Fibroblast of skin of back (primary cell): ENCODE results near the gene TBATA.
"Not testable (repeated sequence)": the region's sequence is repeated elsewhere in the genome, so short reads cannot be mapped to it uniquely, and the experiment has no call there.

Experiments used
- DNase-seq: peaks from one replicate; pipeline ENCODE4 v3.0.0-alpha.2; 2013

Gene TBATA

GRCh38 chr10:70778267-70778924, 6.8 kb downstream of the TBATA start:
- no peak for DNase-seq

- DNase-seq = no peak
Measured at GRCh38 chr10:70777063-70777875, 7.9 kb downstream of the TBATA start.

- no peak for DNase-seq
Measured at GRCh38 chr10:70776455-70777005, 8.6 kb downstream of the TBATA start.

- DNase-seq = no peak
Measured at GRCh38 chr10:70775679-70776454, 9.3 kb downstream of the TBATA start.

GRCh38 chr10:70774810-70775678, 10.1 kb downstream of the TBATA start:
- no peak for DNase-seq

- DNase-seq = no peak
Measured at GRCh38 chr10:70773965-70774809, 11.0 kb downstream of the TBATA start.

GRCh38 chr10:70773461-70773860, 11.7 kb downstream of the TBATA start:
- no peak for DNase-seq

GRCh38 chr10:70772627-70773026, 12.6 kb downstream of the TBATA start:
- no peak for DNase-seq

GRCh38 chr10:70771311-70772194, 13.6 kb downstream of the TBATA start:
- DNase-seq = no peak

GRCh38 chr10:70770516-70770915, 14.7 kb downstream of the TBATA start:
- DNase-seq = not testable (repeated sequence)

- no peak for DNase-seq
Measured at GRCh38 chr10:70770001-70770400, 15.2 kb downstream of the TBATA start.

- no peak for DNase-seq
Measured at GRCh38 chr10:70769121-70769520, 16.1 kb downstream of the TBATA start.

- not testable (repeated sequence) for DNase-seq
Measured at GRCh38 chr10:70768026-70768685, 17.0 kb downstream of the TBATA start.

GRCh38 chr10:70765794-70766594, 19.2 kb downstream of the TBATA start:
- DNase-seq = no peak

GRCh38 chr10:70763567-70763966, 21.6 kb downstream of the TBATA start:
- no peak for DNase-seq

GRCh38 chr10:70762441-70763175, 22.6 kb downstream of the TBATA start:
- no peak for DNase-seq

GRCh38 chr10:70761727-70762350, 23.3 kb downstream of the TBATA start:
- DNase-seq = no peak
